ENCODE measurements around the gene BHLHA15.

GRCh38 chr7:98177553-98177952 lies 33.7 kb upstream of the BHLHA15 start:
- TF ChIP-seq CTCF (IDR thresholded peaks at IDR 0.05), result no peak
- TF ChIP-seq POLR2A (IDR thresholded peaks at IDR 0.05), result no peak

All from transverse colon (tissue), 3 donors.